D721Med (cell line): ENCODE data around the gene LRRN4.
A peak's percentile ranks its signal among the peaks of the same experiment; 100 is the strongest.

ENCODE experiments used
- DNase-seq: peaks from one replicate; pipeline ENCODE4 v3.0.0; 2011; ENCODE audit warnings: low spot score; ENCODE audit not compliant: insufficient read length
- FAIRE-seq: peaks from 2 replicates; lab custom pipeline; 2011; peaks lifted over from hg19 to GRCh38; lab: Jason Lieb, UNC
- TF ChIP-seq, protein P1 (sequence below): IDR thresholded peaks from 2 replicates; pipeline ENCODE4 v1.5.1; 2012; ENCODE audit warnings: mild to moderate bottlenecking, control low read depth; ENCODE audit not compliant: insufficient read depth; ENCODE audit errors: missing control alignments

Gene LRRN4

GRCh38 chr20:6074784-6075183 is 20.9 kb upstream of the LRRN4 start:
- TF ChIP-seq, protein P1, sequence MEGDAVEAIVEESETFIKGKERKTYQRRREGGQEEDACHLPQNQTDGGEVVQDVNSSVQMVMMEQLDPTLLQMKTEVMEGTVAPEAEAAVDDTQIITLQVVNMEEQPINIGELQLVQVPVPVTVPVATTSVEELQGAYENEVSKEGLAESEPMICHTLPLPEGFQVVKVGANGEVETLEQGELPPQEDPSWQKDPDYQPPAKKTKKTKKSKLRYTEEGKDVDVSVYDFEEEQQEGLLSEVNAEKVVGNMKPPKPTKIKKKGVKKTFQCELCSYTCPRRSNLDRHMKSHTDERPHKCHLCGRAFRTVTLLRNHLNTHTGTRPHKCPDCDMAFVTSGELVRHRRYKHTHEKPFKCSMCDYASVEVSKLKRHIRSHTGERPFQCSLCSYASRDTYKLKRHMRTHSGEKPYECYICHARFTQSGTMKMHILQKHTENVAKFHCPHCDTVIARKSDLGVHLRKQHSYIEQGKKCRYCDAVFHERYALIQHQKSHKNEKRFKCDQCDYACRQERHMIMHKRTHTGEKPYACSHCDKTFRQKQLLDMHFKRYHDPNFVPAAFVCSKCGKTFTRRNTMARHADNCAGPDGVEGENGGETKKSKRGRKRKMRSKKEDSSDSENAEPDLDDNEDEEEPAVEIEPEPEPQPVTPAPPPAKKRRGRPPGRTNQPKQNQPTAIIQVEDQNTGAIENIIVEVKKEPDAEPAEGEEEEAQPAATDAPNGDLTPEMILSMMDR, result no peak
- DNase-seq (no peak), FAIRE-seq (no peak)

GRCh38 chr20:6074145-6074561 is 20.3 kb upstream of the LRRN4 start:
- DNase-seq (no peak), FAIRE-seq (no peak)
- TF ChIP-seq, protein P1, result peak; percentile 1

DNA sequence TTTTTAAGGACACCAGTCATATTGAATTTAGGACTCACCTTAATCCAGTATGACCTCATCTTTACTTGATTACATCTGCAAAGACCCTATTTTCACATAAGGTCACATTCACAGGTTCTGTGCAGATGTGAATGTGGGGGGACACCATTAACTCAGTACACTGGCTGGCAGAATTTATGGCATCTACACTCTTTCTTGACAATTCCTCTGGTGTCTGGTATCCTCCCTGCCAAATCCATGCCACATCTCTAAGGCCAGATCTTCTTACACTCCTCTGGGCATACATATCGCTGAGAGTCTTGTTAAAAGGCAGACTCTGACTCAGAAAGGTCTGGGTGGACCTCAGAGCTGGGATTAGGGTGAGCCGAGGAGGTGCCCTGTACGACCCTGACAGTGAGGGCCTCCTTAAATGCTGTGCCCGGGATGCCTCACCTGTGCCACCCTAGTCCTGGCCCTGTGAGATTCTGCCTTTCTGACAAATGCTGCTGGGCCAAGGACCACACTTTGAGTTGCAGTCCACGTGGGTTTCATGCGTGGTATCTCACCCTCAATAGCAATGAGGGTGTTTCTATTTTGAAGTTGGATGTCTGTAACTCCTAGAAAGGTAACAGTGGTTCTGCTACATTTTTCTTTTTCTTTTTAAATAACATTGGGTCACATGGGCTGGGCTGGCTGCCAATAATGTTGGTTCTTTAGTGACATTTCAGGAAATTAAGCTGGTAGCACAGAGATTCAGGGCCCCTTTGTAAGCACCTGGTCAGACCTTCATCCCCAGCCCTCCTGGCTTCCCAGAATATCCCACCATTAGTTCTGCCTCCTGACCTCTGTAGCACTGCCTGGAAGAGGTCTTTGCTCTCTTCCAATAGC is 17.2 kb upstream of the LRRN4 start:
- DNase-seq, result no peak
- FAIRE-seq, result no peak
- TF ChIP-seq, protein P1, result no peak

DNA sequence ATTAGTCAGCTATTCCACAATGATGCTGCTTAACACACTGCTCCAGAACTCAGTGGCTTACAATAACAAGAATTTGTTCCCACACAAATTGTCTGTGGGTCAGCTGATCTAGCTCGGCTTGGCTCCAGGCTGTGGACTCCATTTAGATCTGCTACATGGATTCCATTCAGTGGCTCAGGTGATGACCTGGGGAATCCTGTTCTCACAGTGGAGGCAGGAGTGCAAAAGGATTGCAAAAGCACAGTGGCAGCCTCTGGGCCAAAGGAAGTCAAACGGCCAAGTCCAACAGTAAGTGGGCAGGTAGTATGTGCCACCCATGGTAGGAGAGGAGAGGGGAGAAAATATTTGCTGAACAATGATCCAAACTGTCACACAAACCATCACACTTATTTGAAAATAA is 15.8 kb upstream of the LRRN4 start:
- FAIRE-seq, result no peak

GRCh38 chr20:6067763-6068318 is 14.0 kb upstream of the LRRN4 start:
- FAIRE-seq (no peak), DNase-seq (no peak)
- TF ChIP-seq, protein P1, result no peak

More for the DNA sequence above, 15.8 kb upstream of the LRRN4 start:
- no peak for DNase-seq
- TF ChIP-seq, protein P1, result no peak

DNA sequence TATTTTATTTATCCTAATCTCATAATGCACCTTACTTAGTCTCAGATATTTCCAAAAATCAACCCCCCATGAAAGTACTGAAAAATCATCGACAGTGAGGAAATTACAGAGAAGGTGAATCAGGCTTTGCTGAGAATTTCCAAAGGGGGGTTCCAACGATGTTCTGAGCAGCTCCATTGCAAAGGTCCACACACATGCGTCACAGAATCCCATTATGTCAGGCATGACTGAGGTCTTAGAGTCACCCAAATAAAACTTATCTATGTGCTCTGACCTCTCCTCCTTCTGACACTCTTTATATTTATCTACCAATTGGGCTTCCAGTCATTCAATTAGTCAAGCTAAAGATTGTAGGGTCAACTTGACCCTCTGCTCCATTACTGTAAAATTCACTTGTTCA is 12.7 kb upstream of the LRRN4 start:
- no peak for FAIRE-seq
- no peak for DNase-seq
- TF ChIP-seq, protein P1, result no peak

DNA sequence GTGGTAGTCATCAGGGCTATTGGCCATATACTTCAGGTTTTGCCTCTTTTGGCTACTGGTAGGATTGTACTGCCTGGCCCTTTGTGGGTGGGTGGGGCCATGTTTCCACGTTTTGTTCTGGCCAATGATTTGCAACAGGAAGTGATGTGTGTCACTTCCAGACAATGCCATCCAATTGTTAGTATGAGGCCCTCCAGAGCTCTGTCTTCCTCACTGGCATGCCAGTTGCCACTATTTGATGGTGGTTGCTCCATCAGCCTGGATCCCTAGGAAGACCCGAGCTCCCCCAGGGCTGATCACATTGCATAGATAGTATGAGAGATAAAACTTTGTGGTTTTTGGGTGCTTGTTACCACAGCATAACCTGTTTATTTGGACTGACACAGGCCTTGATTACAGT is 7.7 kb upstream of the LRRN4 start:
- DNase-seq (no peak), FAIRE-seq (no peak)
- TF ChIP-seq, protein P1, result no peak
